Renal pelvis (tissue), 4 donors: Measurements from ENCODE around the gene ZNF830. TPM values are rescaled to one million over a fixed set of nuclear protein-coding genes. Genes with fewer than 3 reads are reported as not detected.
"Not testable (repeated sequence)": the region's sequence is repeated elsewhere in the genome, so short reads cannot be mapped to it uniquely, and the experiment has no call there.

Experiments used
- DNase-seq: peaks from one replicate; pipeline ENCODE4 v3.0.0-alpha.2; 2013
- polyA plus RNA-seq, 3 donors: library from polyadenylated mRNA; unstranded; fragments of 120-200 nt; gene quantifications; one replicate each; pipeline ENCODE4 v1.2.1, GENCODE V29; 2013; ENCODE audit not compliant: insufficient read length in 3 of 3

The ZNF830 gene
- polyA plus RNA-seq, 3 donors = 22.5 to 25.1 (median 23.1) TPM

- peak; percentile 17 for DNase-seq
Observed at GRCh38 chr17:34981538-34982241, 20.4 kb downstream of the ZNF830 start.

DNA sequence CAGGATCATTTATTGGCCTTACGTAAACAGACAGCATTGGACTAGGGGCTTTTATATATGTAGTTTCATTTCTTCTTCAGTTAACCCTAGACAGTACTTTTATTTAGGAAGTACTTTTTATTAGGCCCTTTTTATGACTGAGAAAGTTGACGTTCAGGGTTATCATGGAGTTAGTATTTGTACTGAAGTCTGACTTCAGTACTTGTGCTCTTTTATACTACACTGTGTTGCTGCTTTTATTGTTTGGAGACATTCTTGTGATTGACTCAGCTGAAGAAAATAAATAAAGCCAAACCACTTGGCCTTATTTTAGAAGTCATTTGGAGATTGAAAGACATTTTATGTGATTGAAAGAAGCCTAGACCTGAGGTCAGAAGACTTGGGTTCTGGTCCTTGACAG lies 25.9 kb downstream of the ZNF830 start:
- DNase-seq = no peak

- DNase-seq = no peak
Observed at GRCh38 chr17:34988644-34989043, 27.3 kb downstream of the ZNF830 start.

DNA sequence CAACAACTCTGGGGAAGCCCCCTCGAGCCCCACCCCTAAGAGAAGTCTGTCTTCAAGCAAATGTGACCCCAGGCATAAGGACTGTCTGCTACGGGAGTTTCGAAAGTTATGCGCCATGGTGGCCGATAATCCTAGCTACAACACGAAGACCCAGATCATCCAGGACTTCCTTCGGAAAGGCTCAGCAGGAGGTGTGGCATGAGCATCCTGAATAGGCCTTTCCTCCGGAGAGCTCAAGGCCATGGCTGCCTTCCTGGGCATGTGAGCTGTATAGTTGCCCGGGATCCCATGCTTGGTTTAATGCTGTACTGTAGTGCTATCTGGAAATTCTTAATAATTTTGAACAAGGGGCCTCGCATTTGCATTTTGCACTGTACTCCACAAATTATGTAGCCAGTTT lies 28.1 kb downstream of the ZNF830 start:
- DNase-seq = no peak

GRCh38 chr17:34990921-34991365 lies 29.6 kb downstream of the ZNF830 start:
- no peak for DNase-seq

GRCh38 chr17:34991606-34992005 lies 30.3 kb downstream of the ZNF830 start:
- no peak for DNase-seq

DNA sequence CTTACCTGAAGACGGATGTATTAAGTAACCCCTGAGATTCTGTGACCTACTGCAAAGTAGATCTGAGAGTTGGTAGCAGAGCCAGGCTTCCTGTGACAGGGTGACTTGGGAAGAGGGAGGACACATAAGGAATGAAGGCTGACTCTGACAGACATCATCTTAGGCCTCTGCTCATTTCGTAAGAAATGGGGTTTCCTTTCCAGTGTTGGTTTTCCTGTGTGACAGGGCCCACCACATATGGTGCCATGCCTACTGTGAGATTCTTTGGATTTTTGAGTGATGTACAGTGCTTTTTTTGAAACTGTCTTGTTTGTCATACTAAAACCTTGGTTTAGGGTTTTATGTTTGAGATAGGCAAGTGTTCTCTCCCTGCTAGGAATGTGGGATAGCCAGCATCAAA lies 31.7 kb downstream of the ZNF830 start:
- no peak for DNase-seq

- DNase-seq = no peak
Observed at GRCh38 chr17:34996422-34997285, 35.3 kb downstream of the ZNF830 start.

- DNase-seq = peak; percentile 86
Observed at GRCh38 chr17:34997355-34997862, 36.1 kb downstream of the ZNF830 start.

DNA sequence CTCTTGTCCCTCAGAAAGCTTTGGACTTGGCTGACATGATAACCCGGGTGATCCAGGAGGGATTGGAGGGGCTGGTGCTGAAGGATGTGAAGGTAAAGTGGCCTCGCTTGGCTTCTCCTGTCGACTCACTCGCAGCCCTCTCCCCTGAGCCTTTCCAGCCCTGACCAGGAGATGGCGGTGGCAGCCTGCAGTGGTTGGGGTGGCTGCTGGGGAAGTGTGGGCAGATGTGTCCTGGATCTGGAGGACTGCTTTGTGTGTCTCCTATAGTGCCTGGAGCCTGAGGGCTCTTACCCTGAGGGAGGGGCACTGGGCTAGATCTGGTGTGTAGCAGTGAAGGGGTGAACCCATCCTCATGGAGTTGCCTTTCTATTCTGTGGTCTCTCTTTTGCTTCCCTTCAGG lies 36.9 kb downstream of the ZNF830 start:
- no peak for DNase-seq

- DNase-seq = no peak
Observed at GRCh38 chr17:34999456-34999855, 38.1 kb downstream of the ZNF830 start.

DNA sequence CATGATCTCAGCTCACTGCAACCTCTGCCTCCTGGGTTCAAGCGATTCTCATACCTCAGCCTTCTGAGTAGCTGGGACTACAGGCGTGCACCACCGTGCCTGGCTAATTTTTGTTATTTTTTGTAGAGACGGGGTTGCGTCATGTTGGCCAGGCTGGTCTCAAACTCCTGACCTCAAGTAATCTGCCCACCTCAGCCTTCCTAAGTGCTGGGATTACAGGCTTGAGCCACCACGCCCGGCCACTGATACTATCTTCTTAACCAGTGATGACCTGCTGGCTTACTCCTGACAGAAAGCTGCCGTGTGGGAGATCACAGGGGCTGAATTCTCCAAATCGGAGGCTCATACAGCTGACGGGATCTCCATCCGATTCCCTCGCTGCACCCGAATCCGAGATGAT lies 39.6 kb downstream of the ZNF830 start:
- not testable (repeated sequence) for DNase-seq

GRCh38 chr17:35001549-35001948 lies 40.2 kb downstream of the ZNF830 start:
- no peak for DNase-seq

- DNase-seq = no peak
Observed at GRCh38 chr17:35002876-35003551, 41.7 kb downstream of the ZNF830 start.

GRCh38 chr17:35003778-35004177 lies 42.4 kb downstream of the ZNF830 start:
- DNase-seq = no peak

GRCh38 chr17:35006345-35006744 lies 45.0 kb downstream of the ZNF830 start:
- DNase-seq = no peak

- DNase-seq = no peak
Observed at GRCh38 chr17:35006961-35007360, 45.6 kb downstream of the ZNF830 start.

- DNase-seq = no peak
Observed at GRCh38 chr17:35010093-35010492, 48.8 kb downstream of the ZNF830 start.

DNA sequence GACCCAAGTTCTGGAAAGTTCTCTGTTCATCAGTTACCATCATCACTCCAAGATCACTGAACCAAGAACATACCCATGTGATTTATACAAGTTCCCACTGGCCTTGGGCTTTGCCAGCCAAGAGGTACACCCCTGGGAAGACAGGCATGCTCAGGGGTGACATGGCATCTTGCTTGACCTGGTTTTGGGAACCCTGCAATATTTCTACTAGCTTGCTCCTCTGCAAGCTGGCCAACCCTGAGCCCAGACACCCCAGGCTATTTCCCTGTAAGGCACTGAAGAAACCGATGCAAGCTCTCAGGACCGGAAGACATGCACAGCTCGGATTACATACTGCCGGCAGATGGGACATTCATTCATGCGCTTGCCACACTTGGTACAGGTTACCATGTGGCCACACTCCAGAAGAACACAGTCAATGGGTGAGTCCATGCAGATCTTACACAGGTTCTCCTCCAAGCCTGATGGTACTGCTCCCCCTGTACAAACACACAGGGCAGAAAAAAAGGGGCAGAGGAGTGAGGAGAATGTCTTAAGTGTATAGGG lies 50.4 kb downstream of the ZNF830 start:
- DNase-seq = no peak
